Omental fat pad (tissue), 4 donors: Measurements from ENCODE around the gene TRIM36. TPM values are rescaled to one million over a fixed set of nuclear protein-coding genes. Genes with fewer than 3 reads are reported as not detected.

Source experiments
- ATAC-seq: fragments of 150-250 bp; one replicate; pipeline ENCODE4 v1.9.1; 2016; ENCODE audit warnings: mild to moderate bottlenecking, moderate library complexity; ENCODE audit not compliant: low FRiP score
- DNase-seq: peaks from one replicate; pipeline ENCODE4 v3.0.0-alpha.2; 2019; ENCODE audit warnings: low spot score
- total RNA-seq, 4 donors: library from RNA; depleted of rRNA; stranded (reverse); fragments of >200 nt; gene quantifications; one replicate each; pipeline ENCODE4 v1.1.0, GENCODE V29; 2016
- TF ChIP-seq, protein P1 (sequence below), 3 donors: fragments of 450-650 bp; IDR thresholded peaks; one replicate each; pipeline ENCODE4 v1.5.1; 2016 to 2017; ENCODE audit warnings: antibody characterized with exemption in 3 of 3, mild to moderate bottlenecking in 3 of 3, moderate library complexity in 2 of 3

TRIM36 gene
- total RNA-seq, 4 donors from 2014 or later, result 0.46 to 1.9 (median 0.71) TPM

DNA sequence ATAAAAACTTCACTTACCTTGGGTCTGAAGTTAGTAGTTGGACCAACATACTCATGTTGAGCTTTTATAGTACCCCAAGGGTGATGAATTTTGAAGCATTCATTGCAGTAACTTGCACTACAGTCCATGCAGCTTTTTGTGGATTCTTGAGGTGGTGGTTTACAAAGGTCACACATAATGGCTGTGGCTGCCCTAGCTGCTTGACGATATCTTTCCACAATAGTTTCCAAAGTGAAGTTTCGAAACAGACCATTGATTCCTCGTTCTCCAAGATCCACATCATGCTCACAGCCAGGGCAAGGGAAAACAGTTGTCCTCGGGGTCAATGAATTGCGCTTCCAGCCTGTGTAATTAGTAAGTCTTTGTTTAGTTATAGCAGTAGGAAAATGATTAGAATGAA is 22.7 kb downstream of the TRIM36 start:
- TF ChIP-seq, protein P1, sequence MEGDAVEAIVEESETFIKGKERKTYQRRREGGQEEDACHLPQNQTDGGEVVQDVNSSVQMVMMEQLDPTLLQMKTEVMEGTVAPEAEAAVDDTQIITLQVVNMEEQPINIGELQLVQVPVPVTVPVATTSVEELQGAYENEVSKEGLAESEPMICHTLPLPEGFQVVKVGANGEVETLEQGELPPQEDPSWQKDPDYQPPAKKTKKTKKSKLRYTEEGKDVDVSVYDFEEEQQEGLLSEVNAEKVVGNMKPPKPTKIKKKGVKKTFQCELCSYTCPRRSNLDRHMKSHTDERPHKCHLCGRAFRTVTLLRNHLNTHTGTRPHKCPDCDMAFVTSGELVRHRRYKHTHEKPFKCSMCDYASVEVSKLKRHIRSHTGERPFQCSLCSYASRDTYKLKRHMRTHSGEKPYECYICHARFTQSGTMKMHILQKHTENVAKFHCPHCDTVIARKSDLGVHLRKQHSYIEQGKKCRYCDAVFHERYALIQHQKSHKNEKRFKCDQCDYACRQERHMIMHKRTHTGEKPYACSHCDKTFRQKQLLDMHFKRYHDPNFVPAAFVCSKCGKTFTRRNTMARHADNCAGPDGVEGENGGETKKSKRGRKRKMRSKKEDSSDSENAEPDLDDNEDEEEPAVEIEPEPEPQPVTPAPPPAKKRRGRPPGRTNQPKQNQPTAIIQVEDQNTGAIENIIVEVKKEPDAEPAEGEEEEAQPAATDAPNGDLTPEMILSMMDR (IDR thresholded peaks at IDR 0.05), result no peak
- DNase-seq (no peak), ATAC-seq (no peak)

- TF ChIP-seq, protein P1 (IDR thresholded peaks at IDR 0.05), result no peak
- no peak for DNase-seq
- ATAC-seq, result no peak
Observed at GRCh38 chr5:115136294-115136693, 33.4 kb downstream of the TRIM36 start.

DNA sequence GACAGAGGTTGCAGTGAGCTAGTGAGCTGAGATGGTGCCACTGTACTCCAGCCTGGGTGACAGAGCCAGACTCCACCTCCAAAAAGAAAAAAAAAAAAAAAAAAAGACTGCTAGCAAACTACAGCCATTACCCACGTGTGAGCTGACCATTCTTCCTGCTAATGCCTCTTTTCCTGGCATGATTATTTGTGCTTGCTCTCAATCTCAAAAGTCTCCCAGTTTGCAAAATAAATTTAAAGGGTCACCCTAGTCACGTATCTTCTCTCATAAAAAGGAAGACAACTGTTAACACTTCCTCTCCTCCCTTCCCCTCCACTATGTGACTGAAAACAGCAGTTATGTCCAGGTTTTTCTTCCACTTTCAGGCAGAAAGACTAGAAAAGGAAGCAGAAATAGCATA is 37.2 kb downstream of the TRIM36 start:
- DNase-seq, result no peak
- TF ChIP-seq, protein P1 (IDR thresholded peaks at IDR 0.05), result no peak
- no peak for ATAC-seq

GRCh38 chr5:115126303-115126702 is 43.4 kb downstream of the TRIM36 start:
- ATAC-seq, result no peak
- TF ChIP-seq, protein P1 (IDR thresholded peaks at IDR 0.05), result no peak
- no peak for DNase-seq

DNA sequence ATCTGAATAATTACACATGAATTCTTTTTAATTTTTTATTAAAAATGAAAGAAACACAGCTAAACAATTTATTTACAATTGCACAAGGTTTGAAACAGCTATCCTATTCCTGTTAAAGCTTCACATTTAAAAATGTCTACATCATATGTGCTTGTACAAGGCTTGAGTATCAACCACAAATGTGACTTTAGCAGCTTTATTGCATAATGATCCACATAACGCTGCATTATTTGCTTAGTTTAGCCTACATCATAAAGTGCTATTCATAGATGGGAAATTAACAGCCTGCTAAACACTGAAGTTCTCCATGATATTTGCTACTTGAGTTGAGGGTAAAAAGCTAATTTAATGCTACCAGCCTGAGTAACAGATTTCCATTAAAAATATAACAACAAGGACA is 45.0 kb downstream of the TRIM36 start:
- DNase-seq (no peak), ATAC-seq (no peak)
- TF ChIP-seq, protein P1 (IDR thresholded peaks at IDR 0.05), result no peak

GRCh38 chr5:115116001-115116400 is 53.7 kb downstream of the TRIM36 start:
- DNase-seq, result no peak
- ATAC-seq, result no peak
- TF ChIP-seq, protein P1 (IDR thresholded peaks at IDR 0.05), result no peak

DNA sequence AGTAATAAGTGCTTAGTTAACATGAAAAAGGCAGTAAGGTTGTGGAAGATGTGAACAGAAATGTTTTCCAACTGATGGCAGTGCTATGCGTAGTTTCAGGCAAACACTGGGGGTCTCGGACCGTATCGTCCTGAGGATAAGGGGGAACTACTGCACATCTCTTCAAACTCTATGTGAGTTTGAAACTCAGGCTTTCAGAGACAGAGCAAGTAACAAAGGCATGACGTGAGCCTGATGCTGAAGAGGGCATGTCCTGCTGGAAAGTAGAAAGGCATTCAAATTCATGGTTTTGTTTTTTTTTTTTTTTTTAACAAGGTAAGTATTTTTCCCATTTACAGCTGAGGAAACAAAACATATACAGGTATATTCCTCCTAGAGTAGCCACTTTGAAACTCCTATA is 59.9 kb downstream of the TRIM36 start:
- ATAC-seq, result no peak
- no peak for DNase-seq
- TF ChIP-seq, protein P1 (IDR thresholded peaks at IDR 0.05), result no peak
